CD14-positive monocyte (primary cell): Measurements from ENCODE around the gene PKHD1. TPM values are rescaled to one million over a fixed set of nuclear protein-coding genes. Genes with fewer than 3 reads are reported as not detected.

ENCODE experiments used
- DNase-seq, 3 donors: peaks; one replicate each; pipeline ENCODE4 v3.0.0-alpha.2; 2011 to 2022
- H2AFZ ChIP-seq: 2 replicates; pipeline ENCODE4 v1.6.0; 2012; ENCODE audit warnings: mild to moderate bottlenecking, low read depth, low read length, inconsistent platforms; ENCODE audit not compliant: insufficient read depth, poor library complexity, severe bottlenecking
- H3K27ac ChIP-seq, 2 donors: 1 replicate in 1 of 2; 2 replicates in 1 of 2; pipeline ENCODE4 v1.5.1; 2012 to 2013; ENCODE audit warnings: low read length in 2 of 2, control low read depth in 1 of 2, inconsistent platforms in 1 of 2, low read depth in 1 of 2, mild to moderate bottlenecking in 1 of 2
- H3K27me3 ChIP-seq, 2 donors: one replicate each; pipeline versions ENCODE4 v1.6.0 to v1.6.1; 2011 to 2013; ENCODE audit warnings: low read length in 2 of 2; ENCODE audit not compliant: control insufficient read depth in 2 of 2, insufficient read depth in 2 of 2
- H3K36me3 ChIP-seq, 2 donors: replicated peaks in 1 of 2; 1 replicate in 1 of 2; 2 replicates in 1 of 2; pipeline versions ENCODE4 v1.5.1 to v1.6.1; 2012 to 2013; ENCODE audit warnings: low read length in 2 of 2, control low read depth in 1 of 2, inconsistent platforms in 1 of 2, mild to moderate bottlenecking in 1 of 2; ENCODE audit not compliant: insufficient read depth in 2 of 2, control insufficient read depth in 1 of 2
- H3K4me1 ChIP-seq, 2 donors: 1 replicate in 1 of 2; 2 replicates in 1 of 2; pipeline versions ENCODE4 v1.5.1 to v1.6.1; 2012 to 2013; ENCODE audit warnings: low read length in 2 of 2, control low read depth in 1 of 2, inconsistent platforms in 1 of 2, mild to moderate bottlenecking in 1 of 2, moderate library complexity in 1 of 2; ENCODE audit not compliant: insufficient read depth in 2 of 2, control insufficient read depth in 1 of 2
- H3K4me2 ChIP-seq: replicated peaks from 2 replicates; pipeline ENCODE3; 2012; ENCODE audit warnings: low read length, moderate library complexity, mild to moderate bottlenecking; ENCODE audit not compliant: poor library complexity, severe bottlenecking; ENCODE audit errors: extremely low read depth
- H3K4me3 ChIP-seq, 3 experiments: fragments of 200-600 bp in 1 of 3; sonication (generic) in 1 of 3; replicated peaks in 1 of 3; 1 replicate in 2 of 3; 2 replicates in 1 of 3; pipeline ENCODE4 v1.5.1; 2011 to 2013; ENCODE audit warnings: low read length in 3 of 3, mild to moderate bottlenecking in 3 of 3, control low read depth in 2 of 3, low read depth in 2 of 3, inconsistent platforms in 1 of 3, moderate library complexity in 1 of 3
- H3K79me2 ChIP-seq: 2 replicates; pipeline ENCODE4 v1.6.0; 2012; ENCODE audit warnings: mild to moderate bottlenecking, control low read depth, inconsistent platforms, low read length, moderate library complexity; ENCODE audit not compliant: insufficient read depth
- H3K9ac ChIP-seq: 2 replicates; pipeline ENCODE4 v1.6.0; 2017; ENCODE audit warnings: low read length, mild to moderate bottlenecking; ENCODE audit not compliant: insufficient read depth, poor library complexity, severe bottlenecking
- H3K9me3 ChIP-seq, 2 donors: replicated peaks in 1 of 2; 1 replicate in 1 of 2; 2 replicates in 1 of 2; pipeline versions ENCODE4 v1.5.1 to v1.6.1; 2012 to 2013; ENCODE audit warnings: low read length in 2 of 2, control low read depth in 1 of 2; ENCODE audit not compliant: control insufficient read depth in 1 of 2, insufficient read depth in 1 of 2
- H4K20me1 ChIP-seq: 2 replicates; pipeline ENCODE4 v1.6.0; 2012; ENCODE audit warnings: mild to moderate bottlenecking, low read length, control low read depth, moderate library complexity; ENCODE audit not compliant: insufficient read depth
- H3K27ac Mint-ChIP-seq, 7 donors: one replicate each; pipeline ENCODE4 v1.8.0; 2020; ENCODE audit warnings: mild to moderate bottlenecking in 7 of 7, mixed read lengths in 7 of 7, moderate library complexity in 6 of 7, inconsistent platforms in 2 of 7
- H3K27me3 Mint-ChIP-seq, 3 donors: one replicate each; pipeline ENCODE4 v1.8.0; 2021 to 2022; ENCODE audit warnings: low read depth in 3 of 3, mild to moderate bottlenecking in 3 of 3, mixed read lengths in 3 of 3, moderate library complexity in 3 of 3, inconsistent platforms in 1 of 3
- H3K36me3 Mint-ChIP-seq, 2 donors: one replicate each; pipeline ENCODE4 v1.8.0; 2020; ENCODE audit warnings: mixed read lengths in 2 of 2, inconsistent platforms in 1 of 2, mild to moderate bottlenecking in 1 of 2
- H3K4me1 Mint-ChIP-seq: one replicate; pipeline ENCODE4 v1.8.0; 2020; ENCODE audit warnings: mild to moderate bottlenecking, mixed read lengths
- H3K4me3 Mint-ChIP-seq, 2 donors: one replicate each; pipeline ENCODE4 v1.8.0; 2020; ENCODE audit warnings: mild to moderate bottlenecking in 2 of 2, mixed read lengths in 2 of 2, moderate library complexity in 1 of 2
- H3K9me3 Mint-ChIP-seq, 7 donors: one replicate each; pipeline ENCODE4 v1.8.0; 2020 to 2022; ENCODE audit warnings: mixed read lengths in 7 of 7, mild to moderate bottlenecking in 6 of 7, moderate library complexity in 6 of 7, inconsistent platforms in 2 of 7
- CTCF ChIP-seq: fragments of 200-600 bp; IDR thresholded peaks from one replicate; pipeline ENCODE4 v1.8.0; 2022; ENCODE audit warnings: antibody characterized with exemption, mild to moderate bottlenecking
- WGBS: methylation state at CpG from one replicate; pipeline ENCODE4 v1.1.5; 2013; ENCODE audit warnings: missing lambda C conversion rate; ENCODE audit not compliant: insufficient coverage; 5-methylcytosine and 5-hydroxymethylcytosine counted together
- intact Hi-C, 2 donors: fragments of 100-400 bp; cut with micrococcal nuclease; formaldehyde crosslinking; loops; one replicate each; pipeline versions ENCODE4 v1.15.0 to v1.15.1; 2023
- polyA plus RNA-seq, 3 donors: library from polyadenylated mRNA; depleted of rRNA in 1 of 3; unstranded in 2 of 3; stranded (reverse) in 1 of 3; fragments of 300-500 nt in 2 of 3; fragments of >200 nt in 1 of 3; fragmentation: Illumina TruSeq in 2 of 3; gene quantifications; 1 replicate in 2 of 3; 2 replicates in 1 of 3; pipeline ENCODE4 v1.2.3, GENCODE V29; 2012 to 2021

Gene PKHD1
- polyA plus RNA-seq, 3 donors: not detected

- Histone ChIP-seq H3K4me3 (no peak overlapping the region), H3K27ac (no peak overlapping the region), H3K36me3 (no peaks in the 10 kb centered on the region), H4K20me1 (no peaks in the 10 kb centered on the region), H3K4me1 (no peaks in the 10 kb centered on the region), H2AFZ (no peak overlapping the region), H3K9ac (no peak overlapping the region), H3K27me3 (no peaks in the 10 kb centered on the region), H3K4me2 (no peak overlapping the region), H3K79me2 (no peaks in the 10 kb centered on the region), H3K9me3 (no peaks in the 10 kb centered on the region)
- no peak for DNase-seq
- H3K27me3 Mint-ChIP-seq: peaks cover 0 to 7% (median 3%) of the 10 kb centered on the region in 3 donors
- intact Hi-C loops: no loop called here
- WGBS: 99% methylated on average over 7 of the region's 12 CpGs
- H3K27ac Mint-ChIP-seq: peak overlapping the region in 1 of 7 donors; percentile 24
- H3K4me3 Mint-ChIP-seq: no peak overlapping the region
- H3K9me3 Mint-ChIP-seq: no peaks in the 10 kb centered on the region
- H3K36me3 Mint-ChIP-seq: no peaks in the 10 kb centered on the region
- no peak for TF ChIP-seq CTCF
- peaks cover 3% of the 10 kb centered on the region for H3K4me1 Mint-ChIP-seq
These were observed 49.6 kb upstream of the PKHD1 start for GRCh38 chr6:52136934-52137467.

- H3K27me3 Mint-ChIP-seq: peaks cover 0 to 7% (median 3%) of the 10 kb centered on the region in 3 donors
- Histone ChIP-seq H3K9me3 (no peaks in the 10 kb centered on the region), H3K27ac (no peak overlapping the region), H3K36me3 (no peaks in the 10 kb centered on the region), H3K9ac (no peak overlapping the region), H3K4me3 (no peak overlapping the region), H3K4me1 (no peaks in the 10 kb centered on the region), H3K79me2 (no peaks in the 10 kb centered on the region), H3K4me2 (no peak overlapping the region), H3K27me3 (no peaks in the 10 kb centered on the region), H2AFZ (no peak overlapping the region), H4K20me1 (no peaks in the 10 kb centered on the region)
- no peaks in the 10 kb centered on the region for H3K36me3 Mint-ChIP-seq
- intact Hi-C loops: no loop called here
- H3K27ac Mint-ChIP-seq: no peak overlapping the region
- DNase-seq: no peak
- no peak for TF ChIP-seq CTCF
- 96% methylated on average over 4 of the region's 4 CpGs for WGBS
- peaks cover 3% of the 10 kb centered on the region for H3K4me1 Mint-ChIP-seq
- H3K4me3 Mint-ChIP-seq: no peak overlapping the region
- no peaks in the 10 kb centered on the region for H3K9me3 Mint-ChIP-seq
These were observed 48.6 kb upstream of the PKHD1 start for GRCh38 chr6:52136055-52136454.
